Prostate gland (tissue), 2 donors: ENCODE results near the gene NDUFV2.

Source experiments
- POLR2A ChIP-seq: fragments of 450-650 bp; IDR thresholded peaks from one replicate; pipeline ENCODE4 v1.6.1; 2016; ENCODE audit warnings: antibody characterized with exemption, mild to moderate bottlenecking
- TF ChIP-seq, protein P1 (sequence below), 4 experiments: fragments of 200-600 bp in 2 of 4; fragments of 450-650 bp in 2 of 4; sonication (generic) in 2 of 4; IDR thresholded peaks; 1 replicate in 3 of 4; 2 replicates in 1 of 4; pipeline ENCODE4 v1.5.1; 2016 to 2019; ENCODE audit warnings: antibody characterized with exemption in 4 of 4, mild to moderate bottlenecking in 2 of 4, moderate library complexity in 2 of 4

DNA sequence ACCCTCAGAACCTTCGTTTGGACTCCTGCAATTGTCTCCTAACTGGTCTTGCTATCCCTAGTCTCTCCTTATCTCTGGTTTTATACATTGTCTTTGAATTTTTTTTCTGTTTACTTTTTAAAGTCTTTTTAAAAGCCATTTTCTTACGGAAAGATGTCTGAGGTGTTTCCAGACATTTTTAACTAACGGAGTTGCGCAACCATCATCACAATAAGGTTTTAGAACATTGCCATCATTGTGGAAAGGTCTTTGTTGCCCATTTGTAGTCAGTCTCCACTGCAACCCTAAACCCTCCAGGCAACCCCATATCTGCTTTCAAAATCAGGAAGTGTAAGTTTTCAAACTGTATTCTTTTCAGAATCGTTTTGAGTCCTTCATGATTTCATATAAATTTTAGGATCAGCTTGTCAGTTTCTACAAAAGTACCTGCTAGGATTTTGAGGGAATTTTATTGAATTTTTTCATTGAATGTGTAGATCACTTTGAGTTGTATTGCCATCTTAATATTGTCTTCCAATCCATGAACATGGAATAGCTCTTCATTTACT is 80.4 kb downstream of the NDUFV2 start:
- no peak for TF ChIP-seq POLR2A
- TF ChIP-seq, protein P1, sequence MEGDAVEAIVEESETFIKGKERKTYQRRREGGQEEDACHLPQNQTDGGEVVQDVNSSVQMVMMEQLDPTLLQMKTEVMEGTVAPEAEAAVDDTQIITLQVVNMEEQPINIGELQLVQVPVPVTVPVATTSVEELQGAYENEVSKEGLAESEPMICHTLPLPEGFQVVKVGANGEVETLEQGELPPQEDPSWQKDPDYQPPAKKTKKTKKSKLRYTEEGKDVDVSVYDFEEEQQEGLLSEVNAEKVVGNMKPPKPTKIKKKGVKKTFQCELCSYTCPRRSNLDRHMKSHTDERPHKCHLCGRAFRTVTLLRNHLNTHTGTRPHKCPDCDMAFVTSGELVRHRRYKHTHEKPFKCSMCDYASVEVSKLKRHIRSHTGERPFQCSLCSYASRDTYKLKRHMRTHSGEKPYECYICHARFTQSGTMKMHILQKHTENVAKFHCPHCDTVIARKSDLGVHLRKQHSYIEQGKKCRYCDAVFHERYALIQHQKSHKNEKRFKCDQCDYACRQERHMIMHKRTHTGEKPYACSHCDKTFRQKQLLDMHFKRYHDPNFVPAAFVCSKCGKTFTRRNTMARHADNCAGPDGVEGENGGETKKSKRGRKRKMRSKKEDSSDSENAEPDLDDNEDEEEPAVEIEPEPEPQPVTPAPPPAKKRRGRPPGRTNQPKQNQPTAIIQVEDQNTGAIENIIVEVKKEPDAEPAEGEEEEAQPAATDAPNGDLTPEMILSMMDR (IDR thresholded peaks at IDR 0.05) = no peak
